SK-N-SH (cell line): ENCODE data around the gene ANKRD12. TPM values are rescaled to one million over a fixed set of nuclear protein-coding genes. Genes with fewer than 3 reads are reported as not detected.

ENCODE experiments used
- CTCF ChIA-PET: fragments of 300-600, 350-600 bp; formaldehyde crosslinking; extraction: SDS; loops from one replicate; lab custom pipeline; 2021; lab: Yijun Ruan, JAX
- POLR2A ChIA-PET: fragments of 350-600 bp; sonication (Branson Sonifier 250); formaldehyde crosslinking; extraction: SDS; loops from one replicate; lab custom pipeline; 2020; ENCODE audit warnings: antibody characterized with exemption, inconsistent platforms; lab: Yijun Ruan, JAX
- DNase-seq: peaks from one replicate; pipeline ENCODE4 v3.0.0; 2012
- H2AFZ ChIP-seq: fragments of 200-600 bp; sonication (generic); 2 replicates; pipeline ENCODE4 v1.8.1; 2016; ENCODE audit warnings: antibody characterized with exemption, mild to moderate bottlenecking, low read depth
- H3F3A ChIP-seq: fragments of 200-600 bp; sonication (generic); replicated peaks from 2 replicates; pipeline ENCODE3; 2016; ENCODE audit warnings: antibody characterized with exemption, mild to moderate bottlenecking; ENCODE audit not compliant: insufficient read depth
- H3K27ac ChIP-seq, 2 experiments: fragments of 200-500 bp in 1 of 2; fragments of 200-600 bp in 1 of 2; sonication (Bioruptor generic) in 1 of 2; sonication (generic), shearing (Covaris generic) in 1 of 2; 2 replicates each; pipeline versions ENCODE4 v1.5.1 to v1.6.1; 2014 to 2016; ENCODE audit warnings: low read depth in 2 of 2, inconsistent platforms in 1 of 2, low read length in 1 of 2, mild to moderate bottlenecking in 1 of 2, mixed read lengths in 1 of 2
- H3K27me3 ChIP-seq: fragments of 200-600 bp; sonication (generic), shearing (Covaris generic); 2 replicates; pipeline ENCODE4 v1.6.1; 2016; ENCODE audit warnings: mixed run types; ENCODE audit not compliant: insufficient read depth
- H3K36me3 ChIP-seq, 2 experiments: fragments of 200-500 bp in 1 of 2; fragments of 200-600 bp in 1 of 2; sonication (Bioruptor generic) in 1 of 2; sonication (generic) in 1 of 2; replicated peaks in 1 of 2; 2 replicates each; pipeline versions ENCODE3 to v1.5.1; 2014 to 2016; ENCODE audit warnings: low read length in 1 of 2, mild to moderate bottlenecking in 1 of 2; ENCODE audit not compliant: insufficient read depth in 2 of 2, control insufficient read depth in 1 of 2
- H3K4me1 ChIP-seq, 2 experiments: fragments of 200-500 bp in 1 of 2; fragments of 200-600 bp in 1 of 2; sonication (Bioruptor generic) in 1 of 2; sonication (generic), shearing (Covaris generic) in 1 of 2; 2 replicates each; pipeline versions ENCODE4 v1.5.1 to v1.6.1; 2014 to 2016; ENCODE audit warnings: low read depth in 1 of 2, low read length in 1 of 2, mixed run types in 1 of 2; ENCODE audit not compliant: insufficient read depth in 2 of 2, control insufficient read depth in 1 of 2
- H3K4me2 ChIP-seq: fragments of 200-600 bp; sonication (generic), shearing (Covaris generic); 2 replicates; pipeline ENCODE4 v1.6.1; 2017; ENCODE audit warnings: mixed run types
- H3K4me3 ChIP-seq, 2 experiments: fragments of 200-500 bp in 1 of 2; fragments of 200-600 bp in 1 of 2; sonication (Bioruptor generic) in 1 of 2; sonication (generic), shearing (Covaris generic) in 1 of 2; 2 replicates each; pipeline versions ENCODE4 v1.5.1 to v1.8.1; 2014 to 2016; ENCODE audit warnings: low read depth in 2 of 2, inconsistent platforms in 1 of 2, low read length in 1 of 2, mild to moderate bottlenecking in 1 of 2, mixed read lengths in 1 of 2, moderate library complexity in 1 of 2
- H3K79me2 ChIP-seq: fragments of 200-600 bp; sonication (generic); 2 replicates; pipeline ENCODE4 v1.8.1; 2017; ENCODE audit warnings: mild to moderate bottlenecking; ENCODE audit not compliant: insufficient read depth
- H3K9ac ChIP-seq: fragments of 200-600 bp; sonication (generic); 2 replicates; pipeline ENCODE4 v1.6.1; 2017; ENCODE audit warnings: mixed run types
- H3K9me2 ChIP-seq: fragments of 200-600 bp; sonication (generic); 2 replicates; pipeline ENCODE4 v1.6.1; 2017; ENCODE audit warnings: mixed run types
- H3K9me3 ChIP-seq: fragments of 200-600 bp; sonication (generic); 2 replicates; pipeline ENCODE4 v1.6.1; 2017; ENCODE audit warnings: mixed run types, mild to moderate bottlenecking, moderate library complexity
- H4K20me1 ChIP-seq: fragments of 200-600 bp; sonication (generic); 2 replicates; pipeline ENCODE4 v1.6.1; 2017; ENCODE audit warnings: mild to moderate bottlenecking, mixed run types; ENCODE audit not compliant: insufficient read depth
- ELF1 ChIP-seq: IDR thresholded peaks from 2 replicates; pipeline ENCODE4 v1.4.0; 2012
- EP300 ChIP-seq, 2 experiments: IDR thresholded peaks; 2 replicates each; pipeline versions ENCODE4 v1.4.0 to v1.6.1; 2012; ENCODE audit warnings: borderline replicate concordance in 1 of 2, low read depth in 1 of 2, low read length in 1 of 2
- FOXM1 ChIP-seq: IDR thresholded peaks from 2 replicates; pipeline ENCODE4 v1.4.0; 2012; ENCODE audit warnings: low read depth, mild to moderate bottlenecking
- GATA2 ChIP-seq: sonication (generic); formaldehyde crosslinking; IDR thresholded peaks from 2 replicates; pipeline ENCODE4 v1.5.0; 2020; ENCODE audit warnings: mild to moderate bottlenecking, missing genetic modification reagents
- IRF3 ChIP-seq: fragments of 150-350 bp; IDR thresholded peaks from 2 replicates; pipeline ENCODE4 v1.6.1; 2016; ENCODE audit warnings: mild to moderate bottlenecking, low read depth, low read length
- JUND ChIP-seq: IDR thresholded peaks from 2 replicates; pipeline ENCODE4 v1.4.0; 2012
- MEF2A ChIP-seq: IDR thresholded peaks from 2 replicates; pipeline ENCODE4 v1.4.0; 2012; ENCODE audit warnings: low read depth, borderline replicate concordance
- MXI1 ChIP-seq: IDR thresholded peaks from 2 replicates; pipeline ENCODE4 v1.6.1; 2012; ENCODE audit warnings: mild to moderate bottlenecking, low read depth, low read length, improper control_type of control experiment
- POLR2AphosphoS5 ChIP-seq: IDR thresholded peaks from 2 replicates; pipeline ENCODE4 v1.6.1; 2012; ENCODE audit warnings: low read depth, low read length
- RAD21 ChIP-seq: IDR thresholded peaks from 2 replicates; pipeline ENCODE4 v1.6.1; 2012; ENCODE audit warnings: mild to moderate bottlenecking, low read length
- RCOR1 ChIP-seq: fragments of 150-350 bp; IDR thresholded peaks from 2 replicates; pipeline ENCODE4 v1.6.1; 2017; ENCODE audit warnings: antibody characterized with exemption, low read length
- TCF12 ChIP-seq: IDR thresholded peaks from 2 replicates; pipeline ENCODE4 v1.4.0; 2012
- USF1 ChIP-seq: IDR thresholded peaks from 2 replicates; pipeline ENCODE4 v1.4.0; 2012; ENCODE audit warnings: low read depth, borderline replicate concordance
- YY1 ChIP-seq: IDR thresholded peaks from 2 replicates; pipeline ENCODE4 v1.4.0; 2012; ENCODE audit warnings: low read depth, mild to moderate bottlenecking
- ZBTB33 ChIP-seq: IDR thresholded peaks from 2 replicates; pipeline ENCODE4 v1.4.0; 2012; ENCODE audit warnings: low read depth, borderline replicate concordance
- WGBS: methylation state at CpG from one replicate; pipeline ENCODE4 v1.1.6; 2017; ENCODE audit warnings: low lambda C conversion rate; 5-methylcytosine and 5-hydroxymethylcytosine counted together
- polyA plus RNA-seq, 3 experiments: library from polyadenylated mRNA; depleted of rRNA; stranded (reverse); fragments of >200 nt; gene quantifications; 2 replicates each; pipeline ENCODE4 v1.2.3, GENCODE V29; 2012
- TF ChIP-seq, protein P1 (sequence below): fragments of 200-600 bp; sonication (generic); IDR thresholded peaks from 2 replicates; pipeline ENCODE4 v1.6.1; 2017; ENCODE audit warnings: antibody characterized with exemption, mild to moderate bottlenecking, moderate library complexity

Gene ANKRD12
- polyA plus RNA-seq, 1 of the 3 experiments (the other 2 are of a cell fraction), result 1.3 TPM

DNA sequence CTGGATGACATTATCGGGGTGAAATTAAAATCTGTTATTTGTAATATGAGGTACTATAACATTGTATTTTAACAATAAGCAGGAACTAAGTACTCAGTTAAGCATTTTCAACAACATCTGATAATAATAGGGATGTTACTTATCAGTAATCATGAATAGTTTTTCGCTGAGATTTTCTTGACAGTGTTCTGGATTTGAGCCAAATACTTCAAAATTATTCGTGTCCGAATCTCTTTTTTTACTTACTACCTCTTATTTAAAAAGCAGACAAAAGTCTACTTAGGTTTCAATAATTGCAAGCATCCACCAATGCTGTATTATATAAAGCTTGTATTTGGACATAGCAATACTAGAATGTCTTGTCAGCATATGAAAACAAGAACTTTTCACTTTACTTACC is 6.4 kb upstream of the ANKRD12 start (continued):
- TF ChIP-seq, protein P1, sequence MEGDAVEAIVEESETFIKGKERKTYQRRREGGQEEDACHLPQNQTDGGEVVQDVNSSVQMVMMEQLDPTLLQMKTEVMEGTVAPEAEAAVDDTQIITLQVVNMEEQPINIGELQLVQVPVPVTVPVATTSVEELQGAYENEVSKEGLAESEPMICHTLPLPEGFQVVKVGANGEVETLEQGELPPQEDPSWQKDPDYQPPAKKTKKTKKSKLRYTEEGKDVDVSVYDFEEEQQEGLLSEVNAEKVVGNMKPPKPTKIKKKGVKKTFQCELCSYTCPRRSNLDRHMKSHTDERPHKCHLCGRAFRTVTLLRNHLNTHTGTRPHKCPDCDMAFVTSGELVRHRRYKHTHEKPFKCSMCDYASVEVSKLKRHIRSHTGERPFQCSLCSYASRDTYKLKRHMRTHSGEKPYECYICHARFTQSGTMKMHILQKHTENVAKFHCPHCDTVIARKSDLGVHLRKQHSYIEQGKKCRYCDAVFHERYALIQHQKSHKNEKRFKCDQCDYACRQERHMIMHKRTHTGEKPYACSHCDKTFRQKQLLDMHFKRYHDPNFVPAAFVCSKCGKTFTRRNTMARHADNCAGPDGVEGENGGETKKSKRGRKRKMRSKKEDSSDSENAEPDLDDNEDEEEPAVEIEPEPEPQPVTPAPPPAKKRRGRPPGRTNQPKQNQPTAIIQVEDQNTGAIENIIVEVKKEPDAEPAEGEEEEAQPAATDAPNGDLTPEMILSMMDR, result no peak
- TF ChIP-seq USF1 (no peak), RAD21 (no peak)
- TF ChIP-seq, all 33 proteins: peak for 0

DNA sequence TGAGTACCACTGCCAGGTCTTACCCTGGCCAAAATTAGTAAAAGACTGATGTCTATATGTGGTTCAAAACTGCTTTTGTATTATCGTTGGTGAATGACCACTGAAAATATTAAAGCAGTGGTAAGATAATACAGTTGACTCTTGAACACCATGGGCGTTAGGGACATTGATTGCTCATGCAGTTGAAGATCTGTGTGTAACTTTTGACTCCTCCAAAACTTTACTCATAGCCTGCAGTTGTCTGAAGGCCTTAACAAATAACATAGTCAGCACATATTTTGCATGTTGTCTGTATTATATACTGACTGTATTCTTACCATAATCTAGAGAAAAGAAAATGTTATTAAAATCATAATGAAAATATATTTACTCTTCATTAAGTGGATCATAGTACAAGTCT is 5.8 kb upstream of the ANKRD12 start:
- Histone ChIP-seq H3K27me3 (no peaks in the 10 kb centered on the region), H3F3A (peaks cover 42% of the 10 kb centered on the region), H3K4me1 (peaks cover 0 to 7% of the 10 kb centered on the region in 2 experiments; a peak in 2 of 4 replicates), H3K4me3 (no peak overlapping the region), H3K4me2 (no peak overlapping the region), H2AFZ (no peak overlapping the region), H3K9ac (no peak overlapping the region), H3K79me2 (peaks cover 54% of the 10 kb centered on the region), H3K9me3 (no peaks in the 10 kb centered on the region), H3K27ac (no peak overlapping the region), H3K36me3 (peaks cover 74 to 90% of the 10 kb centered on the region in 2 experiments), H4K20me1 (no peaks in the 10 kb centered on the region), H3K9me2 (no peaks in the 10 kb centered on the region)
- no peak for DNase-seq
- ChIA-PET CTCF (no interaction called here), POLR2A (no interaction called here)
- TF ChIP-seq POLR2AphosphoS5 (no peak), IRF3 (no peak), JUND (no peak)
- WGBS, result 70% methylated on average over 2 of the region's 2 CpGs

DNA sequence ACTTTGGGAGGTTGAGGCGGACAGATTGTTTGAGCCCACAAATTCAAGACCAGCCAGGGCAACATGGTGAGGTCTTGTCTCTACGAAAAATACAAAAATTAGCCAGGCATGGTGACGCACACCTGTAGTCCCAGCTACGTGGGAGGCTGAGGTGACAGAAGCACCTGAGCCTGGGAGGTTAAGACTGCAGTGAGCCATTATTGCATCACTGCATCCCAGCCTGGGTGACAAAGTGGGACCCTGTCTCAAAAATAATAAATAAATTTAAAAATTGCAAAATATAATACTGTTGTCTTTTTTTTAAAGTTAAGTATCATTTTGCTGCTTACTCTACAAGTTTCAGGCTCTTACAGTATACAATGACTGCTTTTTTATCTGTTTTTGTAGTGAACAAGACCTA is 4.0 kb upstream of the ANKRD12 start:
- no peak for DNase-seq
- no peaks in the 10 kb centered on the region for H3K27me3 ChIP-seq
- ChIA-PET POLR2A (no interaction called here), CTCF (no interaction called here)
- 95% methylated on average over 4 of the region's 4 CpGs for WGBS
- peaks cover 2% of the 10 kb centered on the region; the same call in 1 of the 2 replicates for H4K20me1 ChIP-seq
- no peak overlapping the region for H3K9ac ChIP-seq
- no peak overlapping the region for H3K4me3 ChIP-seq
- H3K4me1 ChIP-seq, result peaks cover 0 to 8% of the 10 kb centered on the region in 2 experiments; a peak in 2 of 4 replicates
- no peak overlapping the region for H2AFZ ChIP-seq
- no peaks in the 10 kb centered on the region for H3K9me3 ChIP-seq
- no peak overlapping the region for H3K27ac ChIP-seq
- H3K4me2 ChIP-seq, result no peak overlapping the region
- peaks cover 57 to 73% of the 10 kb centered on the region in 2 experiments for H3K36me3 ChIP-seq
- peaks cover 46% of the 10 kb centered on the region for H3K79me2 ChIP-seq
- peaks cover 44% of the 10 kb centered on the region for H3F3A ChIP-seq
- no peaks in the 10 kb centered on the region for H3K9me2 ChIP-seq
- TF ChIP-seq USF1, result no peak
- TF ChIP-seq EP300 (IDR thresholded peaks at IDR 0.05; ENCODE audit: borderline replicate concordance in 1 of 2, low read depth in 1 of 2, low read length in 1 of 2), result no peak
- no peak for TF ChIP-seq ELF1
- no peak for TF ChIP-seq ZBTB33
- no peak for TF ChIP-seq MXI1
- TF ChIP-seq RAD21, result no peak
- TF ChIP-seq FOXM1, result no peak
- no peak for TF ChIP-seq TCF12
- TF ChIP-seq MEF2A, result no peak
- TF ChIP-seq RCOR1, result no peak
- no peak for TF ChIP-seq GATA2 (CRISPR knock-in tag)
- TF ChIP-seq JUND, result no peak
- TF ChIP-seq YY1, result no peak
